Testis (tissue), 2 donors: ENCODE measurements around the gene SIL1.

Experiments
- POLR2A ChIP-seq: fragments of 450-650 bp; IDR thresholded peaks from one replicate; pipeline ENCODE4 v1.6.1; 2017; ENCODE audit warnings: antibody characterized with exemption, mild to moderate bottlenecking, moderate library complexity
- TF ChIP-seq, protein P1 (sequence below), 3 experiments: fragments of 450-650 bp in 2 of 3; fragments of 200-600 bp in 1 of 3; sonication (generic) in 1 of 3; IDR thresholded peaks; one replicate each; pipeline ENCODE4 v1.5.1; 2016 to 2019; ENCODE audit warnings: antibody characterized with exemption in 3 of 3, mild to moderate bottlenecking in 2 of 3, moderate library complexity in 1 of 3

DNA sequence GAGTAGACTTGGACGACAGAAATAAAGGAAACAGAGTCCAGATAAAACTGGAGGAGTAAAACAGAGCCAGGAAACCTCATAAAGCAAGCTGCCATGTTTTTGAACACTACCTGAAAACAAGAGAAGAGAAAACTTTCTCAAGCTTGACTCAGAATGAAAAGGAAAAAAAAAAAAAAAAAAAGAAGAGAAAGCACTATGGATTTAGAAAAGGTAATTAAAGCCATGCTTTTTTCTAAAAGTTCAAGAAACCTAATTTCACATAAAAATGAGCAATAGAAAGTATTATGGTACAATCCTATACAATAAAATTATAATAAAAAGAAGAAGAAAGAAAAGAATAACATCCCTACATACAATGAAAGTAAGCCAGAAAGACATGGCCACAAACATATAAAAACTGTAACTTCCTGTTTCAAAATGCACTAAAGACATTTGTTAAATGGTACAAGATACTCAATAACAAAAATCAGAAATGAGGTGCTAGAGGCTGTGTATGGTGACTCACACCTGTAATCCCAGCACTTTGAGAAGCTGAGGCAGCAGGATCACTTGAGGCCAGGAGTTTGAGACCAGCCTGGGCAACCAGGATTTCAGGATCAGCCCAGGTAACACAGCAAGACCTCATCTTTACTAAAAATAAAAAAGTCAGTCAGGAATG lies 129.5 kb downstream of the SIL1 start:
- TF ChIP-seq, protein P1, sequence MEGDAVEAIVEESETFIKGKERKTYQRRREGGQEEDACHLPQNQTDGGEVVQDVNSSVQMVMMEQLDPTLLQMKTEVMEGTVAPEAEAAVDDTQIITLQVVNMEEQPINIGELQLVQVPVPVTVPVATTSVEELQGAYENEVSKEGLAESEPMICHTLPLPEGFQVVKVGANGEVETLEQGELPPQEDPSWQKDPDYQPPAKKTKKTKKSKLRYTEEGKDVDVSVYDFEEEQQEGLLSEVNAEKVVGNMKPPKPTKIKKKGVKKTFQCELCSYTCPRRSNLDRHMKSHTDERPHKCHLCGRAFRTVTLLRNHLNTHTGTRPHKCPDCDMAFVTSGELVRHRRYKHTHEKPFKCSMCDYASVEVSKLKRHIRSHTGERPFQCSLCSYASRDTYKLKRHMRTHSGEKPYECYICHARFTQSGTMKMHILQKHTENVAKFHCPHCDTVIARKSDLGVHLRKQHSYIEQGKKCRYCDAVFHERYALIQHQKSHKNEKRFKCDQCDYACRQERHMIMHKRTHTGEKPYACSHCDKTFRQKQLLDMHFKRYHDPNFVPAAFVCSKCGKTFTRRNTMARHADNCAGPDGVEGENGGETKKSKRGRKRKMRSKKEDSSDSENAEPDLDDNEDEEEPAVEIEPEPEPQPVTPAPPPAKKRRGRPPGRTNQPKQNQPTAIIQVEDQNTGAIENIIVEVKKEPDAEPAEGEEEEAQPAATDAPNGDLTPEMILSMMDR (IDR thresholded peaks at IDR 0.05) = no peak
- TF ChIP-seq POLR2A = no peak
